Measurements from ENCODE around the gene SND1. TPM values are rescaled to one million over a fixed set of nuclear protein-coding genes. Genes with fewer than 3 reads are reported as not detected.
A peak's percentile ranks its signal among the peaks of the same experiment; 100 is the strongest.

SND1 gene
- total and polyA plus RNA-seq, 2 donors: 55.1 to 104 TPM

GRCh38 chr7:127708201-127708600, 56.2 kb downstream of the SND1 start:
- Histone ChIP-seq H3K27me3 (ENCODE audit: control insufficient read depth in 2 of 2, insufficient read depth in 1 of 2, low read length in 1 of 2) (no peaks in the 10 kb centered on the region), H3K4me1 (ENCODE audit: control insufficient read depth in 2 of 2, insufficient read depth in 2 of 2, low read length in 2 of 2) (no peaks in the 10 kb centered on the region), H3K27ac (ENCODE audit: low read depth in 1 of 2, low read length in 1 of 2) (no peak overlapping the region), H3K9me3 (ENCODE audit: control insufficient read depth in 2 of 2, insufficient read depth in 1 of 2, low read length in 1 of 2) (peaks cover 0 to 3% of the 10 kb centered on the region in 2 donors), H3K4me3 (ENCODE audit: low read length in 2 of 2) (no peak overlapping the region), H3K36me3 (ENCODE audit: control insufficient read depth in 2 of 2, insufficient read depth in 2 of 2, low read length in 1 of 2) (peaks cover 20 to 73% of the 10 kb centered on the region in 2 donors)
- DNase-seq (ENCODE audit: low read depth in 6 of 9, low spot score in 9 of 9): no peak
- 93% methylated on average over 1 of the region's 1 CpG for WGBS

- Histone ChIP-seq H3K4me3 (ENCODE audit: low read length in 2 of 2) (no peak overlapping the region), H3K4me1 (ENCODE audit: control insufficient read depth in 2 of 2, insufficient read depth in 2 of 2, low read length in 2 of 2) (no peaks in the 10 kb centered on the region), H3K9me3 (ENCODE audit: control insufficient read depth in 2 of 2, insufficient read depth in 1 of 2, low read length in 1 of 2) (peaks cover 0 to 3% of the 10 kb centered on the region in 2 donors), H3K27ac (ENCODE audit: low read depth in 1 of 2, low read length in 1 of 2) (no peak overlapping the region), H3K36me3 (ENCODE audit: control insufficient read depth in 2 of 2, insufficient read depth in 2 of 2, low read length in 1 of 2) (peaks cover 20 to 74% of the 10 kb centered on the region in 2 donors), H3K27me3 (ENCODE audit: control insufficient read depth in 2 of 2, insufficient read depth in 1 of 2, low read length in 1 of 2) (no peaks in the 10 kb centered on the region)
- WGBS: 96% methylated on average over 1 of the region's 1 CpG
- peak; percentile 32 to 87 (median 72) for DNase-seq (ENCODE audit: low read depth in 6 of 9, low spot score in 9 of 9)
Observed at GRCh38 chr7:127708788-127709187, 56.8 kb downstream of the SND1 start.

- 100% methylated on average over 1 of the region's 1 CpG for WGBS
- H3K27me3 ChIP-seq (ENCODE audit: control insufficient read depth in 2 of 2, insufficient read depth in 1 of 2, low read length in 1 of 2): no peaks in the 10 kb centered on the region
- no peak overlapping the region for H3K27ac ChIP-seq (ENCODE audit: low read depth in 1 of 2, low read length in 1 of 2)
- H3K36me3 ChIP-seq (ENCODE audit: control insufficient read depth in 2 of 2, insufficient read depth in 2 of 2, low read length in 1 of 2): peaks cover 10 to 63% of the 10 kb centered on the region in 2 donors
- no peak overlapping the region for H3K4me3 ChIP-seq (ENCODE audit: low read length in 2 of 2)
- DNase-seq (ENCODE audit: low read depth in 6 of 9, low spot score in 9 of 9): no peak
- peaks cover 0 to 3% of the 10 kb centered on the region in 2 donors for H3K9me3 ChIP-seq (ENCODE audit: control insufficient read depth in 2 of 2, insufficient read depth in 1 of 2, low read length in 1 of 2)
- H3K4me1 ChIP-seq (ENCODE audit: control insufficient read depth in 2 of 2, insufficient read depth in 2 of 2, low read length in 2 of 2): no peaks in the 10 kb centered on the region
Observed at GRCh38 chr7:127710635-127711034, 58.6 kb downstream of the SND1 start.

GRCh38 chr7:127711872-127712271, 59.9 kb downstream of the SND1 start:
- Histone ChIP-seq H3K27ac (ENCODE audit: low read depth in 1 of 2, low read length in 1 of 2) (no peak overlapping the region), H3K27me3 (ENCODE audit: control insufficient read depth in 2 of 2, insufficient read depth in 1 of 2, low read length in 1 of 2) (no peaks in the 10 kb centered on the region), H3K9me3 (ENCODE audit: control insufficient read depth in 2 of 2, insufficient read depth in 1 of 2, low read length in 1 of 2) (peaks cover 0 to 3% of the 10 kb centered on the region in 2 donors), H3K36me3 (ENCODE audit: control insufficient read depth in 2 of 2, insufficient read depth in 2 of 2, low read length in 1 of 2) (peaks cover 10 to 61% of the 10 kb centered on the region in 2 donors), H3K4me1 (ENCODE audit: control insufficient read depth in 2 of 2, insufficient read depth in 2 of 2, low read length in 2 of 2) (no peaks in the 10 kb centered on the region), H3K4me3 (ENCODE audit: low read length in 2 of 2) (no peak overlapping the region)
- 98% methylated on average over 4 of the region's 4 CpGs for WGBS
- DNase-seq (ENCODE audit: low read depth in 6 of 9, low spot score in 9 of 9): no peak

- peaks cover 9 to 61% of the 10 kb centered on the region in 2 donors for H3K36me3 ChIP-seq (ENCODE audit: control insufficient read depth in 2 of 2, insufficient read depth in 2 of 2, low read length in 1 of 2)
- no peak overlapping the region for H3K4me3 ChIP-seq (ENCODE audit: low read length in 2 of 2)
- H3K27me3 ChIP-seq (ENCODE audit: control insufficient read depth in 2 of 2, insufficient read depth in 1 of 2, low read length in 1 of 2): no peaks in the 10 kb centered on the region
- H3K4me1 ChIP-seq (ENCODE audit: control insufficient read depth in 2 of 2, insufficient read depth in 2 of 2, low read length in 2 of 2): no peaks in the 10 kb centered on the region
- peaks cover 0 to 3% of the 10 kb centered on the region in 2 donors for H3K9me3 ChIP-seq (ENCODE audit: control insufficient read depth in 2 of 2, insufficient read depth in 1 of 2, low read length in 1 of 2)
- no peak overlapping the region for H3K27ac ChIP-seq (ENCODE audit: low read depth in 1 of 2, low read length in 1 of 2)
- DNase-seq (ENCODE audit: low read depth in 6 of 9, low spot score in 9 of 9): no peak
Observed at GRCh38 chr7:127713006-127713405, 61.0 kb downstream of the SND1 start.

- Histone ChIP-seq H3K27ac (ENCODE audit: low read depth in 1 of 2, low read length in 1 of 2) (no peak overlapping the region), H3K27me3 (ENCODE audit: control insufficient read depth in 2 of 2, insufficient read depth in 1 of 2, low read length in 1 of 2) (no peaks in the 10 kb centered on the region), H3K4me3 (ENCODE audit: low read length in 2 of 2) (no peak overlapping the region), H3K4me1 (ENCODE audit: control insufficient read depth in 2 of 2, insufficient read depth in 2 of 2, low read length in 2 of 2) (no peaks in the 10 kb centered on the region), H3K9me3 (ENCODE audit: control insufficient read depth in 2 of 2, insufficient read depth in 1 of 2, low read length in 1 of 2) (peaks cover 0 to 3% of the 10 kb centered on the region in 2 donors), H3K36me3 (ENCODE audit: control insufficient read depth in 2 of 2, insufficient read depth in 2 of 2, low read length in 1 of 2) (peaks cover 14 to 60% of the 10 kb centered on the region in 2 donors)
- 95% methylated on average over 6 of the region's 6 CpGs for WGBS
- no peak for DNase-seq (ENCODE audit: low read depth in 6 of 9, low spot score in 9 of 9)
Observed at GRCh38 chr7:127713758-127714157, 61.8 kb downstream of the SND1 start.

- H3K9me3 ChIP-seq (ENCODE audit: control insufficient read depth in 2 of 2, insufficient read depth in 1 of 2, low read length in 1 of 2): peaks cover 0 to 3% of the 10 kb centered on the region in 2 donors
- H3K4me1 ChIP-seq (ENCODE audit: control insufficient read depth in 2 of 2, insufficient read depth in 2 of 2, low read length in 2 of 2): no peaks in the 10 kb centered on the region
- no peak for DNase-seq (ENCODE audit: low read depth in 6 of 9, low spot score in 9 of 9)
- no peak overlapping the region for H3K4me3 ChIP-seq (ENCODE audit: low read length in 2 of 2)
- WGBS: 80% methylated on average over 3 of the region's 3 CpGs
- no peaks in the 10 kb centered on the region for H3K27me3 ChIP-seq (ENCODE audit: control insufficient read depth in 2 of 2, insufficient read depth in 1 of 2, low read length in 1 of 2)
- H3K36me3 ChIP-seq (ENCODE audit: control insufficient read depth in 2 of 2, insufficient read depth in 2 of 2, low read length in 1 of 2): peaks cover 14 to 51% of the 10 kb centered on the region in 2 donors
- H3K27ac ChIP-seq (ENCODE audit: low read depth in 1 of 2, low read length in 1 of 2): no peak overlapping the region
Observed at GRCh38 chr7:127715272-127715671, 63.3 kb downstream of the SND1 start.

GRCh38 chr7:127715901-127716300, 63.9 kb downstream of the SND1 start:
- WGBS: 99% methylated on average over 1 of the region's 1 CpG
- no peak overlapping the region for H3K4me3 ChIP-seq (ENCODE audit: low read length in 2 of 2)
- peaks cover 13 to 44% of the 10 kb centered on the region in 2 donors for H3K36me3 ChIP-seq (ENCODE audit: control insufficient read depth in 2 of 2, insufficient read depth in 2 of 2, low read length in 1 of 2)

GRCh38 chr7:127717502-127718339, 65.7 kb downstream of the SND1 start:
- Histone ChIP-seq H3K36me3 (ENCODE audit: control insufficient read depth in 2 of 2, insufficient read depth in 2 of 2, low read length in 1 of 2) (peaks cover 14 to 45% of the 10 kb centered on the region in 2 donors), H3K4me3 (ENCODE audit: low read length in 2 of 2) (no peak overlapping the region), H3K9me3 (ENCODE audit: control insufficient read depth in 2 of 2, insufficient read depth in 1 of 2, low read length in 1 of 2) (no peaks in the 10 kb centered on the region)

More at GRCh38 chr7:127715901-127716300, 63.9 kb downstream of the SND1 start:
- DNase-seq (ENCODE audit: low read depth in 6 of 9, low spot score in 9 of 9): no peak
- no peak overlapping the region for H3K27ac ChIP-seq (ENCODE audit: low read depth in 1 of 2, low read length in 1 of 2)
- H3K9me3 ChIP-seq (ENCODE audit: control insufficient read depth in 2 of 2, insufficient read depth in 1 of 2, low read length in 1 of 2): peaks cover 0 to 3% of the 10 kb centered on the region in 2 donors
- H3K4me1 ChIP-seq (ENCODE audit: control insufficient read depth in 2 of 2, insufficient read depth in 2 of 2, low read length in 2 of 2): no peaks in the 10 kb centered on the region
- H3K27me3 ChIP-seq (ENCODE audit: control insufficient read depth in 2 of 2, insufficient read depth in 1 of 2, low read length in 1 of 2): no peaks in the 10 kb centered on the region

More at GRCh38 chr7:127717502-127718339, 65.7 kb downstream of the SND1 start:
- DNase-seq (ENCODE audit: low read depth in 6 of 9, low spot score in 9 of 9): no peak
- 97% methylated on average over 6 of the region's 6 CpGs for WGBS
- no peaks in the 10 kb centered on the region for H3K27me3 ChIP-seq (ENCODE audit: control insufficient read depth in 2 of 2, insufficient read depth in 1 of 2, low read length in 1 of 2)
- H3K4me1 ChIP-seq (ENCODE audit: control insufficient read depth in 2 of 2, insufficient read depth in 2 of 2, low read length in 2 of 2): no peaks in the 10 kb centered on the region
- no peak overlapping the region for H3K27ac ChIP-seq (ENCODE audit: low read depth in 1 of 2, low read length in 1 of 2)

All from thymus (tissue), 11 donors.